Measurements from ENCODE around the gene PDE4D. TPM values are rescaled to one million over a fixed set of nuclear protein-coding genes. Genes with fewer than 3 reads are reported as not detected.

The PDE4D gene
- total RNA-seq, 1 donor from 2014 or later = 219 TPM

GRCh38 chr5:59132131-59132530, 761.4 kb downstream of the PDE4D start:
- no peak for DNase-seq

- no peak for DNase-seq
Observed at GRCh38 chr5:59130431-59130830, 763.1 kb downstream of the PDE4D start.

- no peak for DNase-seq
Observed at GRCh38 chr5:59128646-59129290, 764.8 kb downstream of the PDE4D start.

- no peak for DNase-seq
Observed at GRCh38 chr5:59126708-59127573, 766.6 kb downstream of the PDE4D start.

- no peak for DNase-seq
Observed at GRCh38 chr5:59126016-59126707, 767.4 kb downstream of the PDE4D start.

GRCh38 chr5:59125011-59125961, 768.2 kb downstream of the PDE4D start:
- no peak for DNase-seq

GRCh38 chr5:59123595-59124561, 769.6 kb downstream of the PDE4D start:
- DNase-seq = no peak

GRCh38 chr5:59119480-59119879, 774.0 kb downstream of the PDE4D start:
- DNase-seq = no peak

GRCh38 chr5:59117320-59117719, 776.2 kb downstream of the PDE4D start:
- no peak for DNase-seq

GRCh38 chr5:59116231-59116865, 777.2 kb downstream of the PDE4D start:
- DNase-seq = no peak

- no peak for DNase-seq
Observed at GRCh38 chr5:59115345-59115744, 778.2 kb downstream of the PDE4D start.

GRCh38 chr5:59109383-59109782, 784.1 kb downstream of the PDE4D start:
- no peak for DNase-seq

GRCh38 chr5:59107692-59108091, 785.8 kb downstream of the PDE4D start:
- DNase-seq = no peak

GRCh38 chr5:59104400-59105127, 789.0 kb downstream of the PDE4D start:
- DNase-seq = no peak

GRCh38 chr5:59103303-59103702, 790.2 kb downstream of the PDE4D start:
- no peak for DNase-seq

GRCh38 chr5:59102437-59102836, 791.1 kb downstream of the PDE4D start:
- DNase-seq = no peak

GRCh38 chr5:59100875-59101274, 792.7 kb downstream of the PDE4D start:
- DNase-seq = no peak

- no peak for DNase-seq
Observed at GRCh38 chr5:59099995-59100345, 793.6 kb downstream of the PDE4D start.

GRCh38 chr5:59099270-59099994, 794.1 kb downstream of the PDE4D start:
- no peak for DNase-seq

Measured in occipital lobe (tissue), 2 donors.